ENCODE results near the gene MASP1. TPM values are rescaled to one million over a fixed set of nuclear protein-coding genes. Genes with fewer than 3 reads are reported as not detected.

The MASP1 gene
- total and polyA plus RNA-seq, 4 donors, result 0.31 to 8.3 (median 0.59) TPM

DNA sequence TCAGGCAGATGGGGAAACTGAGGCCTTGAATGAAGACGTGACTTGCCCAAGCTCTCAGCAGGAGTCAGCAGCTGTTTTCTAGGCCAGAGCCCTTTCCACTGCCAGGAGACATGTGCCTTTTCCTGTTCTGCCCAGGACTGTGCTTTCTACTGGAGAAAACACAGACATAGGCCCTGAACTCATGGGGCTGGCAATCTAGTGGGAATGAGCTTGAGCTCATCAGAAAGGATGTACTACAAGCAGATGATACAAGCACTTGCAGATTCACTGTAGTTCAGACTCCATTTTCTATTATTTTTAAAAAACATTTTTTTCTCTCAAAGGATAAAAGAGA lies 14.4 kb downstream of the MASP1 start:
- no peak overlapping the region for H3K9ac ChIP-seq (ENCODE audit: insufficient read depth in 1 of 2, low read length in 2 of 2)
- ATAC-seq (ENCODE audit: insufficient read depth, low FRiP score) (no peak), DNase-seq (no peak)
- H3K27me3 ChIP-seq (ENCODE audit: control insufficient read depth in 3 of 3, insufficient read depth in 3 of 3, low read length in 2 of 3), result peaks cover 0 to 4% (median 0%) of the 10 kb centered on the region in 3 donors
- peaks cover 0 to 3% (median 0%) of the 10 kb centered on the region in 4 donors for H3K36me3 ChIP-seq (ENCODE audit: control insufficient read depth in 4 of 4, insufficient read depth in 4 of 4, low read length in 4 of 4)
- H3K4me1 ChIP-seq (ENCODE audit: control insufficient read depth in 5 of 5, insufficient read depth in 5 of 5, low read length in 5 of 5), result peaks cover 0 to 6% (median 0%) of the 10 kb centered on the region in 5 donors
- TF ChIP-seq, protein P1, sequence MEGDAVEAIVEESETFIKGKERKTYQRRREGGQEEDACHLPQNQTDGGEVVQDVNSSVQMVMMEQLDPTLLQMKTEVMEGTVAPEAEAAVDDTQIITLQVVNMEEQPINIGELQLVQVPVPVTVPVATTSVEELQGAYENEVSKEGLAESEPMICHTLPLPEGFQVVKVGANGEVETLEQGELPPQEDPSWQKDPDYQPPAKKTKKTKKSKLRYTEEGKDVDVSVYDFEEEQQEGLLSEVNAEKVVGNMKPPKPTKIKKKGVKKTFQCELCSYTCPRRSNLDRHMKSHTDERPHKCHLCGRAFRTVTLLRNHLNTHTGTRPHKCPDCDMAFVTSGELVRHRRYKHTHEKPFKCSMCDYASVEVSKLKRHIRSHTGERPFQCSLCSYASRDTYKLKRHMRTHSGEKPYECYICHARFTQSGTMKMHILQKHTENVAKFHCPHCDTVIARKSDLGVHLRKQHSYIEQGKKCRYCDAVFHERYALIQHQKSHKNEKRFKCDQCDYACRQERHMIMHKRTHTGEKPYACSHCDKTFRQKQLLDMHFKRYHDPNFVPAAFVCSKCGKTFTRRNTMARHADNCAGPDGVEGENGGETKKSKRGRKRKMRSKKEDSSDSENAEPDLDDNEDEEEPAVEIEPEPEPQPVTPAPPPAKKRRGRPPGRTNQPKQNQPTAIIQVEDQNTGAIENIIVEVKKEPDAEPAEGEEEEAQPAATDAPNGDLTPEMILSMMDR (IDR thresholded peaks at IDR 0.05; ENCODE audit: control extremely low read depth, extremely low read depth), result no peak
- H3K27ac ChIP-seq (ENCODE audit: low read depth in 1 of 2, low read length in 1 of 2), result no peak overlapping the region
- H3K9me3 ChIP-seq (ENCODE audit: control insufficient read depth in 4 of 4, insufficient read depth in 3 of 4, low read length in 3 of 4), result no peaks in the 10 kb centered on the region
- no peak overlapping the region for H3K4me3 ChIP-seq
- 67 to 69% methylated on average over 1 of the region's 1 CpG for WGBS, 2 donors

DNA sequence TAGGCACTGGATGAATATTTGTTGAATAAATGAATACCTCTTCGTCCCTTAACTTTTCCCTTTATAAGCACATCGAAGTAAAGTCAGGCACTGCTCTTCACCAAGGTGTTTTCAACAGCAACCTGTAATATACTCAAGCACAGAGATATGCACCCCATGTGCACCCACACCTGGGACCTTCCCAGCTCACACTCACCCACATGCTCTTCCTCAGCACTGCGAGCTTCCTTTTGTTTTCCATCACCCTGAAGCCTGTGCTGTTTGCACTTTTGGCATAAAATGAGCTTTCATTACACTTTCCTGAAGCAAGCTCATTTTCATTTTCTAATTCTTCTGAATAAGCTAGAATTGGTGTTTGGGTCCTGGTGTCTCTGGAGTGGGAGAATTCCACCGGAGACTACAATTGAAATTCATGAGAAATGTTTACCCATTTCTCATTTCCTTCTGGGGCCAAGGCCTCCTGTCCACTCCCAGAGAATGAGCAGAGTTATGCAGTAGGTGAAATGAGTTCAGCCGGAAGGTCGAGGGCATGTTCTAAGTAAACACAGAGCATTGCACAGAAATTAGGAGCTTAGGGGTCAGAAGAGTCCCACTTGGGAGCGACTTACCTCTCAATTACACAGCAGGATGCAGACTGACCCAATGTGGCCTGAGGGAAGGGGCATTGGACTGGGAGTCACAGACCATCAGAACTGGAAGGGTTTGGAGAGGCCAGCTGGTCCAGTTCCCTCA lies 15.0 kb downstream of the MASP1 start:
- no peak for DNase-seq
- ATAC-seq (ENCODE audit: insufficient read depth, low FRiP score), result no peak
- Histone ChIP-seq H3K9me3 (ENCODE audit: control insufficient read depth in 4 of 4, insufficient read depth in 3 of 4, low read length in 3 of 4) (no peaks in the 10 kb centered on the region), H3K27me3 (ENCODE audit: control insufficient read depth in 3 of 3, insufficient read depth in 3 of 3, low read length in 2 of 3) (peaks cover 0 to 4% (median 0%) of the 10 kb centered on the region in 3 donors), H3K36me3 (ENCODE audit: control insufficient read depth in 4 of 4, insufficient read depth in 4 of 4, low read length in 4 of 4) (peaks cover 0 to 1% (median 0%) of the 10 kb centered on the region in 4 donors), H3K9ac (ENCODE audit: insufficient read depth in 1 of 2, low read length in 2 of 2) (no peak overlapping the region), H3K4me1 (ENCODE audit: control insufficient read depth in 5 of 5, insufficient read depth in 5 of 5, low read length in 5 of 5) (peaks cover 0 to 6% (median 0%) of the 10 kb centered on the region in 5 donors), H3K4me3 (no peak overlapping the region), H3K27ac (ENCODE audit: low read depth in 1 of 2, low read length in 1 of 2) (peak overlapping the region in 1 of 2 donors; percentile 10)
- 63 to 80% methylated on average over 7 of the region's 7 CpGs for WGBS, 2 donors
- TF ChIP-seq, protein P1 (IDR thresholded peaks at IDR 0.05; ENCODE audit: control extremely low read depth, extremely low read depth), result no peak

DNA sequence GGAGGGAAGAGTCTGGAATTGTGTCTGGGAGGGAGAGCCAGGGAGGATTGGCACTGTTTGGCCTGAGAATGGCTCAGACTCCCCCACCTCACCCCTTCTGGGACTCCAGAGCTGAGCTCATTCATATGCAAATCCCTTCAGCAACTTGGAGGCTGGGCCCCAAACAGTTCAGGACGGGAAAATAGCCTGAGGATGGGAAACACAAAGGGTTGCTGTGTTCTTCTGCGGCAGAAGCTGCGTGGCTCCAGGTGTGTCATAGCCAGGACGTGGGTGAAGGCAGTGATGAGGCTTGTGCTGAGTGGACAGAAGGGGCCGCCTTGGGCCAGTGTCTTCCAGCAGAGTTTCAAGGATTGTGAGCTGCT lies 16.6 kb downstream of the MASP1 start:
- WGBS, 2 donors, result 71 to 78% methylated on average over 5 of the region's 5 CpGs
- peaks cover 0 to 4% (median 0%) of the 10 kb centered on the region in 5 donors for H3K4me1 ChIP-seq (ENCODE audit: control insufficient read depth in 5 of 5, insufficient read depth in 5 of 5, low read length in 5 of 5)
- ATAC-seq (ENCODE audit: insufficient read depth, low FRiP score) (no peak), DNase-seq (no peak)
- TF ChIP-seq, protein P1 (IDR thresholded peaks at IDR 0.05; ENCODE audit: control extremely low read depth, extremely low read depth), result no peak
- H3K27ac ChIP-seq (ENCODE audit: low read depth in 1 of 2, low read length in 1 of 2), result no peak overlapping the region
- no peaks in the 10 kb centered on the region for H3K36me3 ChIP-seq (ENCODE audit: control insufficient read depth in 4 of 4, insufficient read depth in 4 of 4, low read length in 4 of 4)
- H3K9ac ChIP-seq (ENCODE audit: insufficient read depth in 1 of 2, low read length in 2 of 2), result no peak overlapping the region
- peaks cover 0 to 1% (median 0%) of the 10 kb centered on the region in 4 donors for H3K9me3 ChIP-seq (ENCODE audit: control insufficient read depth in 4 of 4, insufficient read depth in 3 of 4, low read length in 3 of 4)
- H3K27me3 ChIP-seq (ENCODE audit: control insufficient read depth in 3 of 3, insufficient read depth in 3 of 3, low read length in 2 of 3), result peaks cover 0 to 4% (median 0%) of the 10 kb centered on the region in 3 donors
- no peak overlapping the region for H3K4me3 ChIP-seq

Measured in lung (tissue), 12 donors.